ENCODE measurements around the gene LRRN4. TPM values are rescaled to one million over a fixed set of nuclear protein-coding genes. Genes with fewer than 3 reads are reported as not detected.

LRRN4 gene
- total RNA-seq, 4 donors from 2014 or later, result not detected

DNA sequence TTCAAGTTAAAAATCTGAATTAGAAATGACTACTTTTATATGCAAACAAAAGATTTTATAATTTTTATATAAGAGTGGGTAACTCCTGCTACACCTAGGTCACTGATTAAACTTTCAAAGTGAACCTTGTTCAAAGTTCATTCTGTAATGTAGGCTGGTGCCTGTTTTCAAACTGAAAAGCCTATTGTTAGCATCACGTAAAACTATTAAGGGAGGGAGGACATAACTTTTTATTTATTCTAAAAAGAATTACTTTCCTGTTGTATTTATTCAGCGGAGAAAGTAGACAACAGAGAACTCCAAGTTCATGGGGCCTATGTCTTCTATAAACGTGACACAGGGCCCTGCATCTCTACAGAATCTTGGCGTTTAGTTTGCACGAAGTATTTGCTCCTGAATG, 41.5 kb upstream of the LRRN4 start:
- Histone ChIP-seq H3K4me1 (no peaks in the 10 kb centered on the region), H3K4me3 (no peak overlapping the region), H3K27ac (no peak overlapping the region), H3K36me3 (no peaks in the 10 kb centered on the region), H3K27me3 (peaks cover 5% of the 10 kb centered on the region), H3K9me3 (no peaks in the 10 kb centered on the region)
- ATAC-seq, result no peak
- 81 to 82% methylated on average over 5 of the region's 5 CpGs for WGBS, 2 donors (ENCODE audit: low coverage in 1 of 2)
- TF ChIP-seq, protein P1, sequence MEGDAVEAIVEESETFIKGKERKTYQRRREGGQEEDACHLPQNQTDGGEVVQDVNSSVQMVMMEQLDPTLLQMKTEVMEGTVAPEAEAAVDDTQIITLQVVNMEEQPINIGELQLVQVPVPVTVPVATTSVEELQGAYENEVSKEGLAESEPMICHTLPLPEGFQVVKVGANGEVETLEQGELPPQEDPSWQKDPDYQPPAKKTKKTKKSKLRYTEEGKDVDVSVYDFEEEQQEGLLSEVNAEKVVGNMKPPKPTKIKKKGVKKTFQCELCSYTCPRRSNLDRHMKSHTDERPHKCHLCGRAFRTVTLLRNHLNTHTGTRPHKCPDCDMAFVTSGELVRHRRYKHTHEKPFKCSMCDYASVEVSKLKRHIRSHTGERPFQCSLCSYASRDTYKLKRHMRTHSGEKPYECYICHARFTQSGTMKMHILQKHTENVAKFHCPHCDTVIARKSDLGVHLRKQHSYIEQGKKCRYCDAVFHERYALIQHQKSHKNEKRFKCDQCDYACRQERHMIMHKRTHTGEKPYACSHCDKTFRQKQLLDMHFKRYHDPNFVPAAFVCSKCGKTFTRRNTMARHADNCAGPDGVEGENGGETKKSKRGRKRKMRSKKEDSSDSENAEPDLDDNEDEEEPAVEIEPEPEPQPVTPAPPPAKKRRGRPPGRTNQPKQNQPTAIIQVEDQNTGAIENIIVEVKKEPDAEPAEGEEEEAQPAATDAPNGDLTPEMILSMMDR (IDR thresholded peaks at IDR 0.05), result no peak
- no peak for TF ChIP-seq POLR2A (IDR thresholded peaks at IDR 0.05)
- no peak for TF ChIP-seq POLR2AphosphoS5 (IDR thresholded peaks at IDR 0.05)
- TF ChIP-seq EP300 (IDR thresholded peaks at IDR 0.05), result no peak

GRCh38 chr20:6094565-6094964, 40.7 kb upstream of the LRRN4 start:
- H3K27ac ChIP-seq, result no peak overlapping the region
- H3K4me1 ChIP-seq, result no peaks in the 10 kb centered on the region
- ATAC-seq, result no peak
- TF ChIP-seq, protein P1 (IDR thresholded peaks at IDR 0.05), result no peak
- no peak for TF ChIP-seq POLR2A (IDR thresholded peaks at IDR 0.05)
- 100% methylated on average over 4 of the region's 4 CpGs for WGBS, 2 donors (ENCODE audit: low coverage in 1 of 2)
- H3K27me3 ChIP-seq, result peaks cover 5% of the 10 kb centered on the region
- H3K36me3 ChIP-seq, result no peaks in the 10 kb centered on the region
- no peak overlapping the region for H3K4me3 ChIP-seq
- H3K9me3 ChIP-seq, result no peaks in the 10 kb centered on the region

DNA sequence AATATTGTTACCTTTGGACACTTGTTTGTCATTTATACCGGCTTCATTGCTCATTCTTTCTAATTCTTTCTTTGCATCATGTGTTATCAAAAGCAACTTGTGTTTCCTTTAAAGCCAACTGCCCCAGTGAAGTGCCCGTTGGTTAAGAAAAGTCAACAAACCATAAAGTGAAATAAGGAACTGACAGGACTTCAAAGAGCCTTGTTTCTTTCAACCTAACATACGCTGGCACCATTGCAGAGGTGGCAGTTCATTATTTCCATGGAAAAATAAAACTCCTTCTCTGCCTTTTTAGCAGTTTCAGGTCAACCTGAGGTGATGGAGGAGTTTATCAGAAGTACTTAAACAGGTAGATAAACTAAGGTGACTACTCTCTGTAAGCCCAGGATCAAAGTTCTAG, 40.2 kb upstream of the LRRN4 start:
- no peaks in the 10 kb centered on the region for H3K36me3 ChIP-seq
- no peak overlapping the region for H3K4me3 ChIP-seq
- H3K27me3 ChIP-seq, result peaks cover 5% of the 10 kb centered on the region
- ATAC-seq, result no peak
- TF ChIP-seq, protein P1 (IDR thresholded peaks at IDR 0.05), result no peak
- no peak for TF ChIP-seq POLR2A (IDR thresholded peaks at IDR 0.05)
- no peak for TF ChIP-seq EP300 (IDR thresholded peaks at IDR 0.05)
- no peak for TF ChIP-seq POLR2AphosphoS5 (IDR thresholded peaks at IDR 0.05)
- 73 to 80% methylated on average over 3 of the region's 3 CpGs for WGBS, 2 donors (ENCODE audit: low coverage in 1 of 2)
- H3K27ac ChIP-seq, result no peak overlapping the region
- H3K4me1 ChIP-seq, result no peaks in the 10 kb centered on the region
- no peaks in the 10 kb centered on the region for H3K9me3 ChIP-seq

DNA sequence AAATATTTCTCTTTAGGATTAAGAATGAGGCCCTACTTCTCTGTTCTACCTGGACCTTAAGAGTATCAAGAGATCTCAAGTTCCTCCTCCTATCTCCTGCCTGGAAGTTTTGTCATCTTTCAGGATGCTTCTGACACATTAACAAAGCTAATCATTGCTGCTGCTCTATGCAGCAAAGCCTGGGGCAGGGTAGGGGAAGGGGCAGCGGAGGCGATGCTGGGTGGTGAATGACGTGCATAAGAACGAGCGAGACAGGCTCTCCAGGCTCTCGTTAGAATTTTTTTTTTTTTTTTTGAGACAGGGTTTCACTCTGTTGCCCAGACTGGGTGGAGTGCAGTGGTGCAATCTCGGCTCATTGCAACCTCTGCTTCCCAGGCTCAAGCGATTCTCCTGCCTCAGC, 37.8 kb upstream of the LRRN4 start:
- Histone ChIP-seq H3K4me1 (no peaks in the 10 kb centered on the region), H3K27ac (no peak overlapping the region), H3K4me3 (no peak overlapping the region), H3K36me3 (no peaks in the 10 kb centered on the region), H3K27me3 (peaks cover 5% of the 10 kb centered on the region), H3K9me3 (no peaks in the 10 kb centered on the region)
- 82 to 86% methylated on average over 7 to 8 of the region's 8 CpGs for WGBS, 2 donors (ENCODE audit: low coverage in 1 of 2)
- TF ChIP-seq, protein P1 (IDR thresholded peaks at IDR 0.05), result no peak
- no peak for TF ChIP-seq POLR2A (IDR thresholded peaks at IDR 0.05)
- no peak for TF ChIP-seq EP300 (IDR thresholded peaks at IDR 0.05)
- TF ChIP-seq POLR2AphosphoS5 (IDR thresholded peaks at IDR 0.05), result no peak
- ATAC-seq, result no peak

- H3K4me1 ChIP-seq, result no peaks in the 10 kb centered on the region
- no peak overlapping the region for H3K27ac ChIP-seq
- H3K27me3 ChIP-seq, result no peaks in the 10 kb centered on the region
- H3K9me3 ChIP-seq, result no peaks in the 10 kb centered on the region
- no peak for ATAC-seq
- TF ChIP-seq POLR2A (IDR thresholded peaks at IDR 0.05) (no peak), EP300 (IDR thresholded peaks at IDR 0.05) (no peak), POLR2AphosphoS5 (IDR thresholded peaks at IDR 0.05) (no peak)
- TF ChIP-seq, protein P1 (IDR thresholded peaks at IDR 0.05), result no peak
- no peaks in the 10 kb centered on the region for H3K36me3 ChIP-seq
- H3K4me3 ChIP-seq, result no peak overlapping the region
- WGBS, 2 donors (ENCODE audit: low coverage in 1 of 2), result 57 to 100% methylated on average over 1 to 2 of the region's 2 CpGs
These were observed 33.0 kb upstream of the LRRN4 start for GRCh38 chr20:6086868-6087267.

Data from gastroesophageal sphincter (tissue), 4 donors.